Colon (tissue), 2 donors: ENCODE measurements around the gene LRP2.
"Not testable (repeated sequence)": the region's sequence is repeated elsewhere in the genome, so short reads cannot be mapped to it uniquely, and the experiment has no call there.

Experiments used
- FAIRE-seq: peaks from 2 replicates; lab custom pipeline; 2012; peaks lifted over from hg19 to GRCh38; lab: Jason Lieb, UNC
- donor health status: control.
- donor health status: control.

The LRP2 gene

GRCh38 chr2:169301596-169302335 lies 60.6 kb downstream of the LRP2 start:
- no peak for FAIRE-seq

GRCh38 chr2:169300636-169301530 lies 61.5 kb downstream of the LRP2 start:
- no peak for FAIRE-seq

- no peak for FAIRE-seq
Observed at GRCh38 chr2:169298007-169298406, 64.3 kb downstream of the LRP2 start.

GRCh38 chr2:169294001-169294675 lies 68.2 kb downstream of the LRP2 start:
- no peak for FAIRE-seq

- FAIRE-seq, result no peak
Observed at GRCh38 chr2:169291517-169291916, 70.8 kb downstream of the LRP2 start.

GRCh38 chr2:169290433-169290832 lies 71.9 kb downstream of the LRP2 start:
- no peak for FAIRE-seq

- no peak for FAIRE-seq
Observed at GRCh38 chr2:169287666-169288065, 74.7 kb downstream of the LRP2 start.

- no peak for FAIRE-seq
Observed at GRCh38 chr2:169286624-169287231, 75.6 kb downstream of the LRP2 start.

GRCh38 chr2:169285531-169286235 lies 76.7 kb downstream of the LRP2 start:
- no peak for FAIRE-seq

GRCh38 chr2:169280502-169280901 lies 81.8 kb downstream of the LRP2 start:
- FAIRE-seq, result no peak

- FAIRE-seq, result no peak
Observed at GRCh38 chr2:169275696-169276444, 86.5 kb downstream of the LRP2 start.

GRCh38 chr2:169272010-169272409 lies 90.3 kb downstream of the LRP2 start:
- no peak for FAIRE-seq

- not testable (repeated sequence) for FAIRE-seq
Observed at GRCh38 chr2:169270574-169270973, 91.8 kb downstream of the LRP2 start.

- no peak for FAIRE-seq
Observed at GRCh38 chr2:169265591-169265990, 96.7 kb downstream of the LRP2 start.

GRCh38 chr2:169260846-169261642 lies 101.3 kb downstream of the LRP2 start:
- no peak for FAIRE-seq

- FAIRE-seq, result no peak
Observed at GRCh38 chr2:169260246-169260645, 102.1 kb downstream of the LRP2 start.

- no peak for FAIRE-seq
Observed at GRCh38 chr2:169259402-169259801, 102.9 kb downstream of the LRP2 start.

GRCh38 chr2:169258045-169258601 lies 104.2 kb downstream of the LRP2 start:
- FAIRE-seq, result no peak

- FAIRE-seq, result no peak
Observed at GRCh38 chr2:169254774-169255173, 107.6 kb downstream of the LRP2 start.

GRCh38 chr2:169247211-169247610 lies 115.1 kb downstream of the LRP2 start:
- FAIRE-seq, result no peak
